ENCODE results near the gene IRF7. TPM values are rescaled to one million over a fixed set of nuclear protein-coding genes. Genes with fewer than 3 reads are reported as not detected.

The IRF7 gene
- total and polyA plus RNA-seq, 2 experiments from 2014 or later, result 5.1 to 11.8 TPM

DNA sequence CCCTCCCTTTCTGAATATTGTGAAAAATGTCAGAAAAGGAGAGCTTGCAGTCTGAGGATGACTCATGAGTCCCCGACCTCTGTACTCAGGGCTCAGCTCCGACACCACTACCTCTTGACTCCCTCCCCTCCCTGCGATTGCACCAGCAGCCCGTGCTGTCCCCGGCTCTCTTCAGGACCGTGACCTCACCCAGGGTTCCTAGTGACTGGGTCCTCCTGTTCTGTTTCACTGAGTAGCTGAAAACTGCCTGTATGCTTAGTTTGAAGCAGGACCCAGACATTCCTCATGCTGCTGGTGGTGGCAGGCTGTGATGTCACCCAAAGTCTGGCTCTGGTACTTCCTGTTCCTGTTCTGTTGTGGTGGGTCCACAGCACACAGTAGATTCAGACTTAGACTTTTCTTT, 27.8 kb downstream of the IRF7 start:
- Histone ChIP-seq H3K79me2 (ENCODE audit: insufficient read depth) (peaks cover 88% of the 10 kb centered on the region), H3F3A (ENCODE audit: insufficient read depth) (no peaks in the 10 kb centered on the region), H3K4me2 (ENCODE audit: unreplicated experiment) (no peak overlapping the region), H3K27ac (peak overlapping the region; percentile 43), H4K20me1 (ENCODE audit: insufficient read depth) (no peaks in the 10 kb centered on the region), H3K9me3 (ENCODE audit: low read depth) (no peaks in the 10 kb centered on the region), H3K4me3 (no peak overlapping the region), H3K9ac (no peak overlapping the region), H3K9me2 (ENCODE audit: insufficient read depth) (no peaks in the 10 kb centered on the region), H2AFZ (no peak overlapping the region), H3K27me3 (replicated peaks; ENCODE audit: insufficient read depth) (no peaks in the 10 kb centered on the region), H3K36me3 (ENCODE audit: low read depth) (peaks cover 5% of the 10 kb centered on the region; the same call in 1 of the 2 replicates), H3K4me1 (ENCODE audit: insufficient read depth) (0 out of 2 replicates have a peak, but pooled peaks cover 4% of the 10 kb centered on the region)
- WGBS, 2 experiments (ENCODE audit: low coverage in 1 of 2, low lambda C conversion rate in 2 of 2, missing lambda C conversion rate in 2 of 2), result 46 to 61% methylated on average over 6 of the region's 6 CpGs
- peak; percentile 67 for DNase-seq
- in situ Hi-C loops (cut with MboI), result no loop called here
- no peak for TF ChIP-seq EZH2 (IDR thresholded peaks at IDR 0.05; ENCODE audit: insufficient read depth, poor library complexity, severe bottlenecking)

DNA sequence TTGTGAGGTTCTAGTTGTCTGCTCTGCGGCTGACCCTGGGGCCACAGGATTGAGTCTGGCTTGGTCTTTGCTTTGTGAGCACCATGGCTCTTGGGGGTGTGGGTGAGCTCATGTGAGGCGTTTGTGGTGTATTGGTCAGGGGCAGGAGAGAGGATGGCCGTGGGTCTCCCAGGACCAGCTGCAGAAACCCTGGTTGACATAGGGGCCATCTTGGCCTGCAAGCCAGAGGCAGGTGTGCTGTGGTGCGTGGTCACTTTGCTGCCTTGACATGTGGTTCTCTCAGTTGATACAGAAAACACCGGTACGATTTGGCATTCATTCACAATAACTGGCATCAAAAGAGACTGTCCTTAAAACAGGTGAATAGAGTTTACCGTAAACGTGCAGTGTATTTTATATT, 28.2 kb downstream of the IRF7 start:
- H4K20me1 ChIP-seq (ENCODE audit: insufficient read depth), result no peaks in the 10 kb centered on the region

DNA sequence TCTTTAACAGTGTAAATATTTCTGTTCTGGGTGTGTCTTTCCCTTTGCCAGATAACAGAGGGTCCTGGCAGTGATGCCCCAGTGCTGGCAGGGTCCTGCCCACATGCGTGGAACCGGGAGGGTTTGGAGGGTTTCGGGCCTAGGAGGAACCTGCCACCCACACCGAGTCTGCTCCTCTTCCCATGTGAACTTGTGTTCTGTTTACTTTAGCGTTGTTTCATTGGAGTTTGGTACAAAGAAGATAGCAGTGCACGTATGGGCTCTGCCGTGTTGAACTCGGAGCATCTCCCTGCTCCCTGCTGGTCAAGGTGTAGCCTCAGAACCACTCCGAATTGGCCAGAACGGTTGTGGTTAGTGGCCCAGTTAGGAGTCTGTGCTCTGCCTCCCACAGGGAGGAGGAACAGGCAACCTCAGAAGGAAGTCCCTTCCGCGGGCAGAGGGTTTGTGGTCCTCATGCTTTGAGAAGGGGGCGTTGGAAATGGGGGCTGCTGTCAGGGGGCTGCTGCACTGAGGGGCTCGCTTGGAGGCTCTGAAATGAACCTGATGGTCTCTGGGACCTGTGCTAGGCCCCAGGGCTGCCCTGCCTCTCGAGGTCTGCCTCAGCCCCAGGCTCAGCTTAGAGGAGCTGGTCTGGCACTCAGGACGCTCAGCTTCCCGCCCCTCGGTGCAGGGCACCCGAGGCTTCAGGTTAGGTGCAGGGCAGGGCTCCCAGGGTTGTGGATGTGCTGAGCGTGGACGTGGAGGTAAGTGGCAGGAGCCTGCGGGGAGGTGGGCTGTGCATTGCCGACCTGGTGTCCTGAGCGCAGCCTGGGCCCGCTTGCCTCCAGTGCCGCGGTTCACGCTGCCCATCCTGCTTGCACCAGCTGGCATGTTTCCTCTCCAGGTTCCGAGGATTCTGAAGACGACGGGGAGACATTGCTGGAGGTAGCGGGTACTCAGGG, 29.1 kb downstream of the IRF7 start:
- no peak overlapping the region for H3K27ac ChIP-seq
- no peak for DNase-seq
- peaks cover 5% of the 10 kb centered on the region; the same call in 1 of the 2 replicates for H3K36me3 ChIP-seq (ENCODE audit: low read depth)
- H3K4me3 ChIP-seq, result no peak overlapping the region
- 87 to 88% methylated on average over 29 to 32 of the region's 32 CpGs for WGBS, 2 experiments (ENCODE audit: low coverage in 1 of 2, low lambda C conversion rate in 2 of 2, missing lambda C conversion rate in 2 of 2)
- H3K27me3 ChIP-seq (replicated peaks; ENCODE audit: insufficient read depth), result no peaks in the 10 kb centered on the region
- no peak overlapping the region for H3K4me2 ChIP-seq (ENCODE audit: unreplicated experiment)
- no peaks in the 10 kb centered on the region for H3K9me3 ChIP-seq (ENCODE audit: low read depth)
- 0 out of 2 replicates have a peak, but pooled peaks cover under 1% of the 10 kb centered on the region for H4K20me1 ChIP-seq (ENCODE audit: insufficient read depth)
- peaks cover 93% of the 10 kb centered on the region for H3K79me2 ChIP-seq (ENCODE audit: insufficient read depth)
- TF ChIP-seq EZH2 (IDR thresholded peaks at IDR 0.05; ENCODE audit: insufficient read depth, poor library complexity, severe bottlenecking) (no peak), EZH2phosphoT487 (IDR thresholded peaks at IDR 0.05; ENCODE audit: insufficient read depth, low read depth) (no peak)
- H3F3A ChIP-seq (ENCODE audit: insufficient read depth), result no peaks in the 10 kb centered on the region
- H3K4me1 ChIP-seq (ENCODE audit: insufficient read depth), result 0 out of 2 replicates have a peak, but pooled peaks cover 4% of the 10 kb centered on the region
- no peaks in the 10 kb centered on the region for H3K9me2 ChIP-seq (ENCODE audit: insufficient read depth)
- no peak overlapping the region for H2AFZ ChIP-seq
- in situ Hi-C loops (cut with MboI), result no loop called here
- no peak overlapping the region for H3K9ac ChIP-seq

More for the DNA sequence above, 28.2 kb downstream of the IRF7 start:
- Histone ChIP-seq H3F3A (ENCODE audit: insufficient read depth) (no peaks in the 10 kb centered on the region), H3K4me3 (no peak overlapping the region), H3K79me2 (ENCODE audit: insufficient read depth) (peaks cover 88% of the 10 kb centered on the region), H3K4me2 (ENCODE audit: unreplicated experiment) (no peak overlapping the region), H3K36me3 (ENCODE audit: low read depth) (peaks cover 5% of the 10 kb centered on the region; the same call in 1 of the 2 replicates), H3K27me3 (replicated peaks; ENCODE audit: insufficient read depth) (no peaks in the 10 kb centered on the region), H3K9me3 (ENCODE audit: low read depth) (no peaks in the 10 kb centered on the region), H3K9me2 (ENCODE audit: insufficient read depth) (no peaks in the 10 kb centered on the region), H2AFZ (no peak overlapping the region), H3K4me1 (ENCODE audit: insufficient read depth) (0 out of 2 replicates have a peak, but pooled peaks cover 4% of the 10 kb centered on the region), H3K27ac (peak overlapping the region; percentile 43; the same call in 1 of the 2 replicates), H3K9ac (no peak overlapping the region)
- TF ChIP-seq EZH2phosphoT487 (IDR thresholded peaks at IDR 0.05; ENCODE audit: insufficient read depth, low read depth) (no peak), EZH2 (IDR thresholded peaks at IDR 0.05; ENCODE audit: insufficient read depth, poor library complexity, severe bottlenecking) (no peak)
- no peak for DNase-seq
- WGBS, 2 experiments (ENCODE audit: low coverage in 1 of 2, low lambda C conversion rate in 2 of 2, missing lambda C conversion rate in 2 of 2), result 81 to 86% methylated on average over 8 of the region's 8 CpGs
- in situ Hi-C loops (cut with MboI), result no loop called here

DNA sequence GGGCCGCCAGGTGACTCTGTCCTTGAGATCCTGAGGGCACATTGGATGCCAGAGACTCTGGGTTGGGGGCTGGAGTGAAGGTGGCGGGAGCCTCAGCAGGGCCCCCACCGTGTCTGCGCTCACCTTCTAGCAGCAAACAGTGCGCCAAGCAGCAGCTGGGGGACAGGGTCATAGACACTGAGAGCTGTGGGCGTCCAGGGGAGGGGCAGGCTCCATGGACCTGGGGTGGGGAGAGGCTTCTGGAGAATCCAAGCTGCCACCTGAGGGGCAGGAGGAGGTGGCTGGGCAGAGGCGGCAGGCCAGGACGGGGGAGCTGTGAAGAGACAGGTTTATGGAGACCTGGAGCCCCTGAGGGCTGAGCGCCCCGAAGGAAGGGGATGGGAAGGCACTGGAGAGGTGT, 31.5 kb downstream of the IRF7 start:
- in situ Hi-C loops (cut with MboI), result no loop called here
- Histone ChIP-seq H3K4me1 (ENCODE audit: insufficient read depth) (0 out of 2 replicates have a peak, but pooled peaks cover 4% of the 10 kb centered on the region), H3K4me2 (ENCODE audit: unreplicated experiment) (no peak overlapping the region), H3K27me3 (replicated peaks; ENCODE audit: insufficient read depth) (no peaks in the 10 kb centered on the region), H3F3A (ENCODE audit: insufficient read depth) (no peaks in the 10 kb centered on the region), H3K4me3 (no peak overlapping the region), H3K9me2 (ENCODE audit: insufficient read depth) (no peaks in the 10 kb centered on the region), H3K9ac (no peak overlapping the region), H2AFZ (no peak overlapping the region), H3K79me2 (ENCODE audit: insufficient read depth) (peaks cover 97% of the 10 kb centered on the region), H3K36me3 (ENCODE audit: low read depth) (peaks cover 5% of the 10 kb centered on the region; the same call in 1 of the 2 replicates), H3K27ac (no peak overlapping the region), H3K9me3 (ENCODE audit: low read depth) (no peaks in the 10 kb centered on the region), H4K20me1 (ENCODE audit: insufficient read depth) (peaks cover 14% of the 10 kb centered on the region; the same call in 1 of the 2 replicates)
- 96% methylated on average over 9 to 10 of the region's 10 CpGs for WGBS, 2 experiments (ENCODE audit: low coverage in 1 of 2, low lambda C conversion rate in 2 of 2, missing lambda C conversion rate in 2 of 2)
- DNase-seq, result no peak
- no peak for TF ChIP-seq EZH2phosphoT487 (IDR thresholded peaks at IDR 0.05; ENCODE audit: insufficient read depth, low read depth)
- no peak for TF ChIP-seq EZH2 (IDR thresholded peaks at IDR 0.05; ENCODE audit: insufficient read depth, poor library complexity, severe bottlenecking)

All from GM23248 (cell line).